CD4-positive, alpha-beta T cell (primary cell): ENCODE data around the gene CDHR5. TPM values are rescaled to one million over a fixed set of nuclear protein-coding genes. Genes with fewer than 3 reads are reported as not detected.

Experiments used
- ATAC-seq: fragments of 200-7000 bp; cut with Tn5 transposase; one replicate; pipeline ENCODE4 v1.10.0; 2022; ENCODE audit warnings: mild to moderate bottlenecking; ENCODE audit not compliant: poor library complexity
- CTCF ChIA-PET: fragments of 350-600 bp; sonication (Branson Sonifier 250); formaldehyde crosslinking; loops from one replicate; lab custom pipeline; 2021; ENCODE audit warnings: antibody characterized with exemption, inconsistent platforms; lab: Charles Lee
- POLR2A ChIA-PET: fragments of 350-600 bp; sonication (Branson Sonifier 250); formaldehyde crosslinking; loops from one replicate; lab custom pipeline; 2021; ENCODE audit warnings: antibody characterized with exemption, inconsistent platforms; lab: Charles Lee
- DNase-seq, 14 experiments: peaks; one replicate each; pipeline ENCODE4 v3.0.0-alpha.2; 2013 to 2020; ENCODE audit warnings: mixed read lengths in 2 of 14
- H3K27ac ChIP-seq, 2 donors: one replicate each; pipeline versions ENCODE4 v1.5.1 to v1.7.0; 2013; ENCODE audit warnings: low read length in 2 of 2, low read depth in 1 of 2, mild to moderate bottlenecking in 1 of 2
- H3K27me3 ChIP-seq, 2 experiments: 1 replicate in 1 of 2; 2 replicates in 1 of 2; pipeline versions ENCODE4 v1.6.1 to v1.7.0; 2013; ENCODE audit warnings: low read length in 2 of 2, control low read depth in 1 of 2, mild to moderate bottlenecking in 1 of 2, moderate library complexity in 1 of 2; ENCODE audit not compliant: insufficient read depth in 2 of 2, control insufficient read depth in 1 of 2
- H3K36me3 ChIP-seq: one replicate; pipeline ENCODE4 v1.6.1; 2013; ENCODE audit warnings: low read length, control low read depth; ENCODE audit not compliant: insufficient read depth
- H3K4me1 ChIP-seq: one replicate; pipeline ENCODE4 v1.6.1; 2013; ENCODE audit warnings: low read length, control low read depth; ENCODE audit not compliant: insufficient read depth
- H3K4me3 ChIP-seq: one replicate; pipeline ENCODE4 v1.5.1; 2013; ENCODE audit warnings: mild to moderate bottlenecking, low read length, moderate library complexity
- H3K9me3 ChIP-seq, 2 experiments: 1 replicate in 1 of 2; 2 replicates in 1 of 2; pipeline versions ENCODE4 v1.6.1 to v1.7.0; 2013; ENCODE audit warnings: low read length in 2 of 2, mild to moderate bottlenecking in 2 of 2, control low read depth in 1 of 2, moderate library complexity in 1 of 2; ENCODE audit not compliant: control insufficient read depth in 1 of 2, insufficient read depth in 1 of 2
- H3K27ac Mint-ChIP-seq: one replicate; pipeline ENCODE4 v1.8.0; 2020; ENCODE audit warnings: mixed read lengths
- H3K27me3 Mint-ChIP-seq: one replicate; pipeline ENCODE4 v1.8.0; 2021; ENCODE audit warnings: mixed read lengths
- H3K36me3 Mint-ChIP-seq: one replicate; pipeline ENCODE4 v1.8.0; 2021; ENCODE audit warnings: low read depth, mixed read lengths
- H3K4me1 Mint-ChIP-seq: one replicate; pipeline ENCODE4 v1.8.0; 2021; ENCODE audit warnings: low read depth, mixed read lengths
- H3K4me3 Mint-ChIP-seq: one replicate; pipeline ENCODE4 v1.8.0; 2020; ENCODE audit warnings: mild to moderate bottlenecking, mixed read lengths
- H3K9me3 Mint-ChIP-seq: one replicate; pipeline ENCODE4 v1.8.0; 2020; ENCODE audit warnings: mixed read lengths
- intact Hi-C, 2 experiments: fragments of 100-400 bp; cut with DNase I in 1 of 2; cut with micrococcal nuclease in 1 of 2; formaldehyde crosslinking; loops; one replicate each; pipeline versions ENCODE4 v1.15.1 to v1.9.0; 2023 to 2025; cut with DNase I, micrococcal nuclease
- total RNA-seq, 174 experiments: library from RNA in 2 of 174; stranded (reverse) in 2 of 174; gene quantifications; one replicate each; pipeline ENCODE4 v1.2.3 and lab custom pipeline; 2021 to 2026
- TF ChIP-seq, protein P1 (sequence below): fragments of 200-600 bp; IDR thresholded peaks from one replicate; pipeline ENCODE4 v1.8.0; 2022; ENCODE audit warnings: antibody characterized with exemption, mild to moderate bottlenecking

CDHR5 gene
- total RNA-seq, 2 experiments from 2014 or later: not detected

DNA sequence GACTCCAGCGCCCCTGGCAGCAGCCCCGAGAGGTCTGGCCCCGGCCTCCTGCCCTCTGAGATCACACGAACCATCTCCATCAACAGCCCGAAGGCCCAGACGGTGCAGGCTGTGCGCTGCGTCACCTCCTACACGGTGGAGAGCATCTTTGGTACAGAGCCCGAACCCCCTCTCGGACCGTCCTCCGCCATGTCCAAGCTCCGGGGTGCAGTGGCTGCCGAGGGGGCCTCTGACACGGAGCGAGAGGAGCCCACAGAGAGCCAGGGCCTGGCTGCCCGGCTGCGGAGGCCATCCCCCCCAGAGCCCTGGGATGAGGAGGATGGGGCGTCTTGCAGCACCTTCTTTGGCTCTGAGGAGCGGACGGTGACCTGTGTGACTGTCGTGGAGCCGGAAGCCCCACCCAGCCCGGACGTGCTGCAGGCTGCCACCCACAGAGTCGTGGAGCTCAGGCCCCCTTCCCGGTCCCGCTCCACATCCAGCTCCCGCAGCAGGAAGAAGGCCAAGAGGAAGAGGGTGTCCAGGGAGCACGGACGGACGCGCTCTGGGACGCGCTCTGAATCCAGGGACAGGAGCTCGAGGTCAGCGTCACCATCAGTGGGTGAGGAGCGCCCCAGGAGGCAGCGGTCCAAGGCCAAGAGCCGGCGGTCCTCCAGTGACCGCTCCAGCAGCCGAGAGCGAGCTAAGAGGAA, 16.6 kb downstream of the CDHR5 start:
- DNase-seq: peak in 1 of 14 experiments; percentile 25
- TF ChIP-seq, protein P1, sequence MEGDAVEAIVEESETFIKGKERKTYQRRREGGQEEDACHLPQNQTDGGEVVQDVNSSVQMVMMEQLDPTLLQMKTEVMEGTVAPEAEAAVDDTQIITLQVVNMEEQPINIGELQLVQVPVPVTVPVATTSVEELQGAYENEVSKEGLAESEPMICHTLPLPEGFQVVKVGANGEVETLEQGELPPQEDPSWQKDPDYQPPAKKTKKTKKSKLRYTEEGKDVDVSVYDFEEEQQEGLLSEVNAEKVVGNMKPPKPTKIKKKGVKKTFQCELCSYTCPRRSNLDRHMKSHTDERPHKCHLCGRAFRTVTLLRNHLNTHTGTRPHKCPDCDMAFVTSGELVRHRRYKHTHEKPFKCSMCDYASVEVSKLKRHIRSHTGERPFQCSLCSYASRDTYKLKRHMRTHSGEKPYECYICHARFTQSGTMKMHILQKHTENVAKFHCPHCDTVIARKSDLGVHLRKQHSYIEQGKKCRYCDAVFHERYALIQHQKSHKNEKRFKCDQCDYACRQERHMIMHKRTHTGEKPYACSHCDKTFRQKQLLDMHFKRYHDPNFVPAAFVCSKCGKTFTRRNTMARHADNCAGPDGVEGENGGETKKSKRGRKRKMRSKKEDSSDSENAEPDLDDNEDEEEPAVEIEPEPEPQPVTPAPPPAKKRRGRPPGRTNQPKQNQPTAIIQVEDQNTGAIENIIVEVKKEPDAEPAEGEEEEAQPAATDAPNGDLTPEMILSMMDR: no peak
- ChIA-PET CTCF (no interaction called here), POLR2A (no interaction called here)
- Histone ChIP-seq H3K36me3 (peaks cover 96% of the 10 kb centered on the region), H3K4me3 (no peak overlapping the region), H3K27ac (no peak overlapping the region), H3K9me3 (peaks cover 0 to 3% of the 10 kb centered on the region in 2 experiments), H3K27me3 (no peaks in the 10 kb centered on the region), H3K4me1 (peaks cover 2% of the 10 kb centered on the region)
- Mint-ChIP-seq H3K9me3 (no peaks in the 10 kb centered on the region), H3K27ac (peak overlapping the region; percentile 65), H3K36me3 (peaks cover 58% of the 10 kb centered on the region), H3K27me3 (no peaks in the 10 kb centered on the region), H3K4me3 (no peak overlapping the region), H3K4me1 (peaks cover 5% of the 10 kb centered on the region)
- intact Hi-C loops: no loop called here
- ATAC-seq: no peak

DNA sequence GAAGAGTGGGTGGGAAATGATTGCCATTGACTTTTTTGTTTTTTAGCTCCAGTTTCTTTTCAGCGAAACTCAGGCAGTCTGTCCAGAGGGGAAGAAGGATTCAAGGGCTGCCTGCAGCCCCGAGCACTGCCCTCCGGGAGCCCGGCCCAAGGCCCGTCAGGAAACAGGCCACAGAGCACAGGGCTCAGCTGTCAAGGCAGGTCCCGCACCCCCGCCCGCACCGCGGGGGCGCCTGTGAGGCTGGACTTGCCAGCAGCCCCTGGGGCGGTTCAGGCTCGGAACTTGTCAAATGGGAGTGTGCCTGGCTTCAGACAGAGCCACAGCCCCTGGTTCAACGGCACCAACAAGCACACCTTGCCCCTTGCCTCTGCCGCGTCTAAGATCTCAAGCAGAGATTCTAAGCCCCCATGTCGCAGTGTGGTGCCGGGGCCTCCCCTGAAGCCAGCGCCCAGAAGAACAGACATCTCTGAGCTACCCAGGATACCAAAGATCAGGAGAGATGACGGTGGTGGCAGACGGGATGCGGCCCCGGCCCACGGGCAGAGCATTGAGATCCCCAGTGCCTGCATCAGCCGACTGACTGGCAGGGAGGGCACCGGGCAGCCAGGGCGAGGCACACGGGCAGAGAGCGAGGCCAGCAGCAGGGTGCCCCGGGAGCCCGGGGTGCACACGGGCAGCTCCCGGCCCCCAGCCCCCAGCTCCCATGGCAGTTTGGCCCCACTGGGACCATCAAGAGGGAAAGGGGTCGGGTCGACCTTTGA, 17.6 kb downstream of the CDHR5 start:
- no peaks in the 10 kb centered on the region for H3K27me3 ChIP-seq
- POLR2A ChIA-PET: interaction anchor here (0.6 kb wide), 1 partner anchor 1791 kb away, joined by 3 read pairs; no protein-coding TSS in a partner anchor
- no peaks in the 10 kb centered on the region for H3K9me3 ChIP-seq
- Mint-ChIP-seq H3K9me3 (no peaks in the 10 kb centered on the region), H3K4me1 (peaks cover 3% of the 10 kb centered on the region), H3K27ac (no peak overlapping the region), H3K36me3 (peaks cover 58% of the 10 kb centered on the region), H3K27me3 (no peaks in the 10 kb centered on the region), H3K4me3 (no peak overlapping the region)
- ATAC-seq (no peak), DNase-seq (peak in 1 of 14 experiments; percentile 23)
- H3K36me3 ChIP-seq: peaks cover 92% of the 10 kb centered on the region
- H3K4me1 ChIP-seq: no peaks in the 10 kb centered on the region
- CTCF ChIA-PET: interaction anchor here (0.6 kb wide), 1 partner anchor 59 kb away, joined by 3 read pairs; no protein-coding TSS in a partner anchor
- no peak overlapping the region for H3K4me3 ChIP-seq
- intact Hi-C loops: no loop called here
- TF ChIP-seq, protein P1: no peak
- no peak overlapping the region for H3K27ac ChIP-seq

DNA sequence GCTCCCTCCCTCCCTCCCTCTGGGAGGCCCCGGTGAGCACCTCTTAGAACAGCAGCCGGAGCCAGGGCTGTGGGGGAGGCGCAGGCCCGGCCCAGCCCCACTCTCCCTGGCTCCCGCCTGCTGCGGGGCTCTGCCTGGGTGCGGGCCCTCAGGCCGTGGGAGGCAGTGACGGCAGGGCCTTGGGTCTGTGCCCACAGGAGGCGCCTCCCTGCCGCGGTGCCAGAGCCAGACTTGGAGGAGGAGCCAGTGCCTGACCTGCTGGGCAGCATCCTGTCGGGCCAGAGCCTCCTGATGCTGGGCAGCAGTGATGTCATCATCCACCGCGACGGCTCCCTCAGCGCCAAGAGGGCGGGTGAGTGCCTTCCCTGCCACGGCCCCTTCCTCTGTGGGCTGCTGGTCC, 18.5 kb downstream of the CDHR5 start:
- no peak for DNase-seq
- Mint-ChIP-seq H3K27me3 (no peaks in the 10 kb centered on the region), H3K36me3 (peaks cover 58% of the 10 kb centered on the region), H3K9me3 (no peaks in the 10 kb centered on the region), H3K4me3 (no peak overlapping the region), H3K4me1 (no peaks in the 10 kb centered on the region), H3K27ac (no peak overlapping the region)
- H3K9me3 ChIP-seq: no peaks in the 10 kb centered on the region
- TF ChIP-seq, protein P1: no peak
- H3K27me3 ChIP-seq: no peaks in the 10 kb centered on the region
- ATAC-seq: no peak
- ChIA-PET CTCF (no interaction called here), POLR2A (interaction anchor here (0.6 kb wide), 1 partner anchor 1792 kb away, joined by 3 read pairs; no protein-coding TSS in a partner anchor)
- no peaks in the 10 kb centered on the region for H3K4me1 ChIP-seq
- no peak overlapping the region for H3K27ac ChIP-seq
- intact Hi-C loops: no loop called here
- H3K36me3 ChIP-seq: peaks cover 93% of the 10 kb centered on the region
- H3K4me3 ChIP-seq: no peak overlapping the region
